Epithelial cell of esophagus (primary cell): Measurements from ENCODE around the gene WNT3.
"Not testable (repeated sequence)": the region's sequence is repeated elsewhere in the genome, so short reads cannot be mapped to it uniquely, and the experiment has no call there.

Source experiments
- DNase-seq: peaks from one replicate; pipeline ENCODE4 v3.0.0; 2010; ENCODE audit warnings: low read depth
- H3K4me3 ChIP-seq: 2 replicates; pipeline ENCODE4 v1.5.1; 2011; ENCODE audit warnings: mild to moderate bottlenecking, low read length, control low read depth
- TF ChIP-seq, protein P1 (sequence below): IDR thresholded peaks from 2 replicates; pipeline ENCODE4 v1.5.1; 2011; ENCODE audit warnings: low read depth, mild to moderate bottlenecking, low read length, control low read depth, inconsistent platforms; ENCODE audit not compliant: insufficient read depth; ENCODE audit errors: missing control alignments

Gene WNT3

DNA sequence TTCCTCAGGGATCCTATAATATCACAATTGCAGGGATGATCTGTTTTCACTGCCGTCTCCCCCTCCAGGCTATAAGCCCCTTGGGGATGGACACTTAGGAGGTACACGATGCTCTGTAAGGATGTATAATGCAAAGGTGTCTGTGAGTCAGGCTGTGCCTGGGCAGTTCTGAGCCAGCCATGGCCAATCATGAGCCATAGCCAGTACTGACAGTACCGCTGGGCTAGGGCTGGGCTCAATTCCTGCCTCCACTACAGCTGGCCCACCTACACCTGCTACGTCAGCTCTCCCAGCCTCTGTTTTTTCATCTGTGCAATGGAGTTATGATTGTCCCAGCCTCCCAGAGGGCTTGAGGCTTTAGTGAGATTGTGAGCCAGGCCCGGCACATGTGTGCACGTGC is 30.0 kb upstream of the WNT3 start:
- TF ChIP-seq, protein P1, sequence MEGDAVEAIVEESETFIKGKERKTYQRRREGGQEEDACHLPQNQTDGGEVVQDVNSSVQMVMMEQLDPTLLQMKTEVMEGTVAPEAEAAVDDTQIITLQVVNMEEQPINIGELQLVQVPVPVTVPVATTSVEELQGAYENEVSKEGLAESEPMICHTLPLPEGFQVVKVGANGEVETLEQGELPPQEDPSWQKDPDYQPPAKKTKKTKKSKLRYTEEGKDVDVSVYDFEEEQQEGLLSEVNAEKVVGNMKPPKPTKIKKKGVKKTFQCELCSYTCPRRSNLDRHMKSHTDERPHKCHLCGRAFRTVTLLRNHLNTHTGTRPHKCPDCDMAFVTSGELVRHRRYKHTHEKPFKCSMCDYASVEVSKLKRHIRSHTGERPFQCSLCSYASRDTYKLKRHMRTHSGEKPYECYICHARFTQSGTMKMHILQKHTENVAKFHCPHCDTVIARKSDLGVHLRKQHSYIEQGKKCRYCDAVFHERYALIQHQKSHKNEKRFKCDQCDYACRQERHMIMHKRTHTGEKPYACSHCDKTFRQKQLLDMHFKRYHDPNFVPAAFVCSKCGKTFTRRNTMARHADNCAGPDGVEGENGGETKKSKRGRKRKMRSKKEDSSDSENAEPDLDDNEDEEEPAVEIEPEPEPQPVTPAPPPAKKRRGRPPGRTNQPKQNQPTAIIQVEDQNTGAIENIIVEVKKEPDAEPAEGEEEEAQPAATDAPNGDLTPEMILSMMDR: no peak
- H3K4me3 ChIP-seq: no peak overlapping the region

DNA sequence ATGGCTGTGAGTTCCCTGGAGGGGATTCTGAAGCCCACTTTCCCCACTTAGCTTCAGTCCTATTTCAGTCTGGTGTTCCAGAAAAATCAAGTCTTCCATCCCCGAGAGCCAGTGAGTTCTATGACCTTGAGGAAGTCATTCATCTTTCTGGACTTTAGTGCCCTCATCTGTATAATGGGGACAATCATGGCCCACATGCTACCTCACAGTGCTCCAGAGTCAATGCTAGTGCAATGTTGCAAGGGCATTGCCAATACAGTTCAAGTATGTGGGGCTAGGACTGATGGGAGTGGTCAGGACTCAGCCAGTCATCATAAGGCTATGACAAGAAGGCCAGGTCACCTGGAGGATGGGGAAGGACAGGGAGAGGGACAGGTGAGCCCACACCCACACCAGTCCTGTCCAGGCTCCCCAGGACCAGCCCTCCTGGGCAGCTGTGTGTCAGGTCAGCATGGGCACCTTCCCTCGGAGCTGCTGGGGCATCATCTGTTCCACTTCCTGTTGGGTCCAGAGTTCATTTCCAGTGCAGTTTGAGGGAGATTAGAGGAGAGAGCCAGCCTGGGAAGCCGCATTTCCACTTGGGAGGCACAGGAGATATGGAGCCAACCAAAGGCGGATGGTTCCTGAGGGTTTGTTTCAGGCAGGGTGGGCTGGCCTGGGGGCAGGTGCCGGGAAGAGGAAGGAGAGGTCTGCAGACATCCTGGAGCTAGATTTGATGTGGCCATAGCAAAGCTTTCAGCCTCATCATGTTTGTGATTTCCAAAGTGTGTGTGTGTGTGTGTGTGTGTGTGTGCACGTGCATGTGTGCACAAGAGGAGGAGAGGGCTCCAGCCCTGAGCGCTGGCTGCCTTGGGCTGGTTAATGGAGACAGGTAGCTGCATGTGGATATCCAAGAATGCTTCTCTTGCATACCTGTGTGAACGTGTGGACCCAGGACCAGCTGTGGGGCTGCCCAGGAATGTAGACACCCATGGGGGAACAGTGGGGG is 29.0 kb upstream of the WNT3 start:
- no peak overlapping the region for H3K4me3 ChIP-seq
- no peak for DNase-seq
- TF ChIP-seq, protein P1: no peak

More for the DNA sequence above, 30.0 kb upstream of the WNT3 start:
- no peak for DNase-seq

DNA sequence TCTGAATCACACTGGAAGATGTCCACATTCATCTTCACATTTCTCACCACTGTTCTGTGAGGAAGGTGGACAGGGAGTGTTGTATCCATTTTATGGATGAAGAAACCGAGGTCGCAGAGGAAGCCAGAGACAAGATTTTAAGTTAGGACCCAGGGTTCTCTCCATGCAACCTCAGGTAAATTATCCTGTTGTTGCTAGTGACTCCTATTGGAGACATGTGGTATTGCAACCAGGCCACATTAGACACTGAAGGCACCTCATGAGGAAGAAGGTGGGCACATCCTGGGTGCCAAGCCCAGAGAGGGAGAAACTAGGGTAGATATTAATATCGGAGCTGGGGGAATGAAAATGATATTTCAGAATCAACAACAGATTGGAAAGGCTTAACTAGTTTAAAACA is 24.3 kb upstream of the WNT3 start:
- TF ChIP-seq, protein P1: peak; percentile 47
- no peak overlapping the region for H3K4me3 ChIP-seq
- no peak for DNase-seq

DNA sequence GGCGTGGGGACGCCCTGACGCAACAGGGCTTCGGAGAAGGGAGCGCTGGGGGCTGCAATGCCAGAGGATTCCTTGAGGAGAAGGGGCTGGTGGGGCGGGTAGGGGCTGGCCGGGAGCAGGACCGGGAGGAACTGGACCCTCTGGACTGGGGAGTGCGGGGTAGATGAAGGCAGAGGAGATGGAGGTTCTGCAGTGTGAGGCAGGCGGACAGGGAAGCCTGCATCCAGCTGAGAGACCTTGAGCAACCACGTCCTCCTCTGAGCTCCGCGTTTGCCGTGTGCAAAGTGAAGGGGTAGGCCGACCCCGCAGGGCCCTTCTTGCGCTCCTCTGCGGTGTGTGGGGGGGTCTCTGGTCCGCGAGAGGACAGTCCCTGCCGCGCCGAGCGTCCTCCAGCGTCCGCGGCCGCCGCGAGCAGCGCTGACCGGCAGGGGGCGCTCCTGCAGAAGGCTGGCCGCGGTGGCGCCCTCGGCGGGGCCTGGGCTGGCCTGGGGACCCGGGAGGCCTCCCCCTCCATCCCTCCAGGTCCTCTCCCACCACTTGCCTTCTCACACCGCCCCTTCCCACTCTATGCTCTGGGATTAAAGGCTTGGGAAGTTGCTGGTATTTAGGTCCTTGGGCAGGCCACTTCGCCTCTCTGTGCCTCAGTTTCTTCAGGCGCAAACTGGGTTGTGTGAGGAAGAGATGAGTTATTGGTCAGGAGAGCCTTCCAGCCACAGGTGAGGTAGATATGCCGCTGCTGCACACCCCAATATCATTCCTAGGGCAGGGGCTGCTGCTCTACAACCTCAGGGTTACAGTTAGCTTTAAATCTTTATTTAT is 23.3 kb upstream of the WNT3 start:
- DNase-seq: no peak
- H3K4me3 ChIP-seq: no peak overlapping the region
- TF ChIP-seq, protein P1: peak; percentile 11

DNA sequence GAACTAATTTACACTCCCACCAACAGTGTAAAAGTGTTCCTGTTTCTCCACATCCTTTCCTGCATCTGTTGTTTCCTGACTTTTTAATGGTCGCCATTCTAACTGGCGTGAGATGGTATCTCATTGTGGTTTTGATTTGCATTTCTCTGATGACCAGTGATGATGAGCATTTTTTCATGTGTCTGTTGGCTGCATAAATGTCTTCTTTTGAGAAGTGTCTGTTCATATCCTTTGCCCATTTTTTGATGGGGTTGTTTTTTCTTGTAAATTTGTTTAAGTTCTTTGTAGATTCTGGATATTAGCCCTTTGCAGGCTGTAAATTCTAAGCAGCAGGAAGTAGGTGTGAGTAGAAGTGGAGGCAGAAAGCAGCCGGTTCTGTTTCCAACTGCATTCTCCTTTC is 22.1 kb upstream of the WNT3 start:
- not testable (repeated sequence) for H3K4me3 ChIP-seq, DNase-seq

DNA sequence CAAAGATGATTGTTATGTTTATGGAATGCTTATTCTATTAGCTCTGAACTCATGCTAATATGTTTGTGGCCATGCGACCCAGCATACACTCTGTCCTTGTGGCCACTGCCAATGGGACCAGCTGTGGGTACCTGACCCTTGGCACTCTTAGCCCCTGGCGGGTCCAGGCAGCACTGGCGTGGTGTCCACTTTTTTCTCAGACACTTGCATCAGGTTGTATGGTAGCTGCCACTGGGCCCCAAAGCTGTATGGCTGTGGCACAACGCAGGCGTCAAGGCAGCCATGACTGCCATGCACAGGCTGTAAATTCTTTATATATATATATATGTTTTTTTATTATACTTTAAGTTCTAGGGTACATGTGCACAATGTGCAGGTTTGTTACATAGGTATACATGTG is 20.7 kb upstream of the WNT3 start:
- TF ChIP-seq, protein P1: no peak
- DNase-seq: no peak
- H3K4me3 ChIP-seq: no peak overlapping the region

DNA sequence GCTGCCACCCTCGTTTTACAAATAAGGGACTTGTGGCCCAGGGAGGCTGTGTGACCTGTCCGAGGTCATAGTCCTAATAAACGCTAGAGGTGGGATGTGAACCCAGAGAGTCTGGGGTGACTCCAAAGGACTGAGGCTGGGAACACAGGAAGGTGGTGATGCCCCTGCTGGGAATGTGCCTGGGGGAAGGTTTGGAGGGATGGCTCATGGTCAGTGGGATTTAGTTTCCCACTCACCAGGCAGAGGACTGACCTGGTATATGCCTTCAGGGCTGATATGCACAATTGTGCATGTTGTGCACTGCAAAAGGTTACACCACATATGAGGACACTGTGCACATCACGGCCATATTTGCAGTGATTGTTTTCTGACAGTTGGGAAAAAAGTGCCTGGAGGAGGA is 19.0 kb upstream of the WNT3 start:
- H3K4me3 ChIP-seq: no peak overlapping the region
- TF ChIP-seq, protein P1: no peak
- no peak for DNase-seq
